HG02678 (cell line): ENCODE results near the gene TRMT11.
A peak's percentile ranks its signal among the peaks of the same experiment; 100 is the strongest.
"Not testable (repeated sequence)": the region's sequence is repeated elsewhere in the genome, so short reads cannot be mapped to it uniquely, and the experiment has no call there.

ENCODE experiments used
- ATAC-seq: cut with Tn5 transposase; IDR thresholded peaks from one replicate; pipeline ENCODE4 v1.9.1; 2021; ENCODE audit warnings: mild to moderate bottlenecking, moderate library complexity; ENCODE audit not compliant: unreplicated experiment

TRMT11 gene

GRCh38 chr6:125991653-125992052, 5.3 kb downstream of the TRMT11 start:
- no peak for ATAC-seq

DNA sequence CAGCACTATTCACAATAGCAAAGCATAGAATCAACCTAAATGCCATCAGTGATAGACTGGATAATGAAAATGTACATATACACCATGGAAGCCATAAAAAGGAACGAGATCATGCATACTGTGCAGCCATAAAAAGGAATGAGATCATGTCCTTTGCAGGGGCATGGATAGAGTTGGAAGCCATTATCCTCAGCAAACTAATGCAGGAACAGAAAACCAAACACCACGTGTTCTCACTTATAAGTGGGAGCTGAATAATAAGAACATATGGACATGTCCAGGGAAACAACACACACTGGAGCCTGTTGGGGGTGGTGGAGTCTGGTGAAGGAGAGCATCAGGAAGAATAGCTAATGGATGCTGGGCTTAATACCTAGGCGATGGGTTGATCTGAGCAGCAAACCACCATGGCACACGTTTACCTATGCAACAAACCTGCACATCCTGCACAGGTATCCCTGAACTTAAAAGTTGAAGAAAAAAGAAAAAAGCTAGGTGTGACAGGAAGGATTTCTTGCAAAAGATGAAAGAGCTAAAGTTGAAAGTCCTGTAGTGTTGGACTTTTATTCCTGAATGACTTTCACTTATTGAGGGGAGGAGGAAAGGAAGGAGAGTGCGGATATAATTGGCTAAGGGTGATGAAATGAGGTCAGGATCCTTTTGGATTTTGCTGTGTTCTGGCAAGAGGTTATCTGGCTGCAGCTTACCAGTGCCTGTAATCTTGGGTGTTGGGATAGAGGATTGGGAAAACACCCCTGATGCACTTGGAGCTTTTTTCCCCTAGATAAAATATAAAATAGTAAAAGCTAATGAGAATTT, 8.5 kb downstream of the TRMT11 start:
- no peak for ATAC-seq

- ATAC-seq, result peak; percentile 96
Observed at GRCh38 chr6:125995972-125996580, 9.7 kb downstream of the TRMT11 start.

DNA sequence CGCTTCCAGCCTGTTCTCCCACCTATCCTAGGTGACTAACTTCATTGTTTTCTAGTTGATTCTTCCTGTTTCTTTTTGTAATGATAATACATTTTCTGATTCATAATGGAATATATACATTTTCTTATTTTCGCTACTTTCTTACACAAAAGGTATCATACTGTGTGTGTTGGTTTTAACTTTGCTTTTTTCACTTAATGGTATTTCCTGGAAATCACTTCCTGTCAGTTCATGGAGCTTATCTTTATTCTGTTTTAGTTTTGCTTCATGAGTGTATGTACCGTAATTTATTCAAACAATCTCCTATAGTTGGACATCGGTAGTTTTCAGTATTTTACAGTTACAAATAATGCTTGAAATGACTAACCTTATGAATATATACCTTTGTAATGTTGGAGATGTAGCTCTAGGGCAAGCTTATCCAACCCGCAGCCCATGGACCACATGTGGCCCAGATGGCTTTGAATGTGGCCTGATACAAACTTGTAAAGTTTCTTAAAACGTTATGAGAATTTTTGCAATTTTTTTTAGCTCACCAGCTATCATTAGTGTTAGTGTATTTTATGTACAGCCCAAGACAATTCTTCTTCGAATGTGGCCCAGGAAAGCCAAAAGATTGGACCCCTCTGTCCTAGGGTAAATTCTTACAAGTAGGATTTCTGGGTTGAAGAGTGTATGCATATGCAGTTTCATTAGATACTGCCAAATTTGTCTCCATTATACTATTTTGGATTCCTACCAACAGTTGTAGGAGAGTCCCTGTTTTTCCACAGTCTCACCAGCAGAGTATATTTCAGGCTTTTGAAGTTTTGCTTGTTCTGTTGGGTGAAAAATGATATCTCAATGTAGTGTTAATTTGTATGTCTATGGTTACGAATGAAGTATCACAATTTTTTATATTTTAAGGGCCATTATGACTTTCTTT, 16.7 kb downstream of the TRMT11 start:
- ATAC-seq, result no peak

DNA sequence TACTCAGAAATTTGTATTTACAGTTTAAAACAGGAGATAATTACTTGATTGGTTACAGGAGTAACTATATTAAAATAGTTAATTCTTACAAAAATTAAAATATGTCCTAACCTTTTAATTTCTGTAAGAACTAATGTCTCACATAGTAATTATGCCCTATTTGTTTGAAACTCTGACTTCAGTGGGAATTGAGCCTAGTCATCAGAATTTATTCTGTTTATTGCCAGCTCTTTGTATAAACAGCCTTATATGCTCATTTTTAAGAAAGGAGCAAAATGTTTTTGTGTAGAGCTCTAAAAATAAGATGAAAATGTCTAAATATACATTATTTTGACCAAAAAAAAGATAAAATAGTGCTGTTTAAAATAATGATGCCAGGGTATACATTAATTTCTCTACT, 21.5 kb downstream of the TRMT11 start:
- ATAC-seq, result no peak

GRCh38 chr6:126010040-126010439, 23.7 kb downstream of the TRMT11 start:
- no peak for ATAC-seq

DNA sequence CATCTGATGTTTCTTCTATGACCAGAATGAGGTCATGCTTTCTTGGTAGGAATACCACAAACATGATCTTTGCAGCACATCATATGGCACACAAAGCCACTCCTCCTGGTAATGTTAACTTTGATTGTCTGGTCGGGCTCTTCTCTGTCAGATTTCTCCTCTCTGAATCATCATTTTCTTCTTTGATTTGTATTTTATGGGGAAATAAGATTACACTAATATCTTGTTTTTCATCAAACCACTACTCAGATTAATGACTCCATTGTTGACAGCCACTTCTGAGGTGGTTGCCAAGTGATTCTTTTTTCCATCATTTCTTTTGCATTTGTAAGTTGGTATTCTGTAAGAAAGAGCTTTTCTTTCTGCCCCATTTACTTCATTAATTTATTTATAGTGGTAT, 29.5 kb downstream of the TRMT11 start:
- no peak for ATAC-seq

- ATAC-seq, result no peak
Observed at GRCh38 chr6:126016591-126016990, 30.3 kb downstream of the TRMT11 start.

GRCh38 chr6:126017668-126018067, 31.3 kb downstream of the TRMT11 start:
- ATAC-seq, result no peak

GRCh38 chr6:126020305-126021050, 34.1 kb downstream of the TRMT11 start:
- no peak for ATAC-seq

- ATAC-seq, result not testable (repeated sequence)
Observed at GRCh38 chr6:126023474-126023873, 37.1 kb downstream of the TRMT11 start.

- no peak for ATAC-seq
Observed at GRCh38 chr6:126026001-126026400, 39.7 kb downstream of the TRMT11 start.

DNA sequence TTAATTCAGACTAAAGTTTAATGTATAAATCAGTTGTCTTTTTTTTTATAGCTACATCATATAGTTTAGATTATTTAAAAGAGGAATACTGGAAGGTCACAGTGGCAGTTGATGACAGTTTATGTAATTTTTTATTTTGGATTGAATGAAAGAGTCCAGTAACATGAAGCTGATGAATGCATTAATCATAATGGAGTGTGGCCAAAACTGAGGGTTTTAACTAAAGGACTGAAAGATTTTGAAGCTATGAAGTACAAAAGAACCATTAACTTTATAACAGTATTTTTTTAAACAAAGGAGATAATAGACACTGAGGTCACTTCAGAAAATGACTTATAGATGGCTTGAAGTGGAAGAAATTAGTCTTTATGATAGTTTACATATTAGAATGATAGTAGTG, 41.3 kb downstream of the TRMT11 start:
- no peak for ATAC-seq

DNA sequence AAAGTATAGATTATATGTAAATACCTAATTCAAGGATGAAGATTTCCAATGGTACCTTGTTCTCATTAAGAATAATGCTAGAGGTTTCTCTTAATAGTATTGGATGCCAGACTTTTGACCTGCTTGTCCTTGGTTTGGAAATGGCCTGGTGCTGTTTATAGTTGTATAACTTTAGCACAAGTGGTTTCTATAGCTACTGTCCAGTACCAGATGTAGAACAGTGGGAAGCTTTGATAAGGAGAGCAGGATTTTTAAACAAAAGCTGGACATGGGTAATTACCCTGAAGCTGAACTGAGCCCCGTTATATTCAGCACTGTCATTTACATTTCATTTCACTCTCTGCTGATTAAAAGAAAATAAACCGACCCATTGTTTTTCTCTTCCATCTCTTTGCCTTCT, 43.7 kb downstream of the TRMT11 start:
- no peak for ATAC-seq

GRCh38 chr6:126033696-126034095, 47.4 kb downstream of the TRMT11 start:
- ATAC-seq, result peak; percentile 83

DNA sequence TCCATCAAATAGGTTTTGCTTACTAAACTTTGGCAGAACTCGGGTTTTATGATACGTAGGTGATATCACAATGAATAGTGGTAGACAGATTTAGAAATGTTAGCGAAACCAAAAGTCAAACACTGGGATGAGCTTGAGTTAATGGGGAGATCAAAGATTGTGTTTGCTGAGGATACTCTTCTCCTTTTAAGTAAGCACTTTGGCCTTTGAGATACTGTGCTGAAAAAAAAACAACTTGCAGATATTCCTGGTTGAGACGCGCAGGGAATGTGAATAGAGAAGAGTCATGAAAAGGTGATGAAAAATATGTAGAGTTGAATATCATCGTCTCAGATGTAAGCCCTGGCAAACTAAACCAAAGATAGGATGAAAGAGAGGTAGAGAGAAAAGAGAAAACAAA, 48.3 kb downstream of the TRMT11 start:
- ATAC-seq, result no peak

DNA sequence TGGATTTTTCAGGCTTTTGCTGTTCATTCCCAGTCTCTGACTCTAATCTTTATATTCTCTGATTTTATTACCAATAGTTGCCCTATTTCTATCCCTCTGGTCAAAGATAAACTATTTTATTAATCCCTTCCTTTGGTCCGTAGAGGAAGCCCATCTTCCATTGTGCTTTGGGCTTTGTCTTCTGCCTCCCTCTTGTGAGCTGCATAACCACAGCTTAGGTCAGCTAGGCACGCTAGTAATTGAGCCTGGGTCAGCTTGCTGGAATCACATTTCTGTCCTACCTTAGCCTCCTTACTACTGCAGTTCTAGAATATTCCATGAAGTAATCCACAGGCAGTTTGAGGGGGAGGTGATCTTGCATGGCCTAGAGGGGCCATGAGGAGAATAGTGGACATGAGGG, 49.4 kb downstream of the TRMT11 start:
- no peak for ATAC-seq

GRCh38 chr6:126038234-126038633, 51.9 kb downstream of the TRMT11 start:
- ATAC-seq, result no peak

- no peak for ATAC-seq
Observed at GRCh38 chr6:126039284-126039683, 52.9 kb downstream of the TRMT11 start.

DNA sequence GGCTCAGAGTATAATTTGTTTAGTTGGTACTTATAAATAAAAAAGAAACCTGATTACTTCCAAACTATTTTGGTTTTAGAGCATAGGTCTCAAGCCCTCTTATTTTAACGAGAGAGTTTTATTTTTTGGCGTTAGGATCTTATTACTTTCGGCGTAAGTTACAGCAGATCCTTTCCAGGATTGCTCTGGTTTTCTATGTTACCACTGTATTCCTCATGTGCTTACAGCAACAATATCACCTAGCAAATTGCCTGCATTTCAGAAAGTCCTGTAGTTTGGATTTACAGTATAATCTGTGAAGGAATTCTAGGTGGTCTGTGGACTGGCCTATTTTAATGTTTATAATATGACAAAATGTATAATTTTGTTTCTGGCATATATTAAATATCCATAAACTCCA, 54.1 kb downstream of the TRMT11 start:
- no peak for ATAC-seq

GRCh38 chr6:126040826-126041225, 54.5 kb downstream of the TRMT11 start:
- no peak for ATAC-seq
